HG03469 (cell line): ENCODE results near the gene OTOP1.
"Not testable (repeated sequence)": the region's sequence is repeated elsewhere in the genome, so short reads cannot be mapped to it uniquely, and the experiment has no call there.

Experiments
- ATAC-seq: cut with Tn5 transposase; IDR thresholded peaks from one replicate; pipeline ENCODE4 v1.9.1; 2021; ENCODE audit warnings: mild to moderate bottlenecking, moderate library complexity, moderate number of reproducible peaks; ENCODE audit not compliant: unreplicated experiment

The OTOP1 gene

DNA sequence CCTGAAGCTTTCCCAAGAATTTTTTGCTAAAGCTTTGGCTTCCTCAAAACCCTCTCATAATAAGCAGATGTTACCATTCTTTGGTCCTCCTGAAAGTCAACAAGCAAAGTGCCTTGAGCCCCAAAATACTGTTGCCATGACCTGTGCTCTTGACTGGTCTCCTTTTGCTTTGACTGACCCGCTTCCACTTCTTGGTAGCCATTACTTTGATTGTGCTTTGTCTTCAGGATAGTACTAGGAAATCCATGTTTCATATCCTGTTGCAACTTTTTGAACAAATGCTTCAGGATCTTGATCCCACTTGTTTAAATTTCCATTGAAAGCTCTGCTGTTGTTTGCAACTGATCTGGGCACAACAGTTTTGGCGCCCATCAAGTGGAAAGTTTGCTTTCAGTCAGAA, 6.9 kb upstream of the OTOP1 start:
- no peak for ATAC-seq

DNA sequence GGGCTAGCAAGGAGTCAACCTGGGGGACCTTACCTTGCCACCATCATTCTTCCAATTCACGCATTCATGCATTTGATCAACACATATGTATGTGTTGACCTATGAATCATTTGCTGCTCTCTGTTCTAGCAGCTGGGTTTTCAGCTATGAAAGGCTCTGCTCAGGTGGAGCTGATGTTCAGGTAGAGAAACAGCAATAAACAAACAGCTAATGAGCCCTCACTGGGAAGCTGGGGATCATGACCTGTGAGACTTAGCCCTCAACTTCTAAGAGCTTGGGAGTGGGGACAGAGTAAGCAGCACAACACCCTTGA, 1.6 kb upstream of the OTOP1 start:
- ATAC-seq, result no peak

DNA sequence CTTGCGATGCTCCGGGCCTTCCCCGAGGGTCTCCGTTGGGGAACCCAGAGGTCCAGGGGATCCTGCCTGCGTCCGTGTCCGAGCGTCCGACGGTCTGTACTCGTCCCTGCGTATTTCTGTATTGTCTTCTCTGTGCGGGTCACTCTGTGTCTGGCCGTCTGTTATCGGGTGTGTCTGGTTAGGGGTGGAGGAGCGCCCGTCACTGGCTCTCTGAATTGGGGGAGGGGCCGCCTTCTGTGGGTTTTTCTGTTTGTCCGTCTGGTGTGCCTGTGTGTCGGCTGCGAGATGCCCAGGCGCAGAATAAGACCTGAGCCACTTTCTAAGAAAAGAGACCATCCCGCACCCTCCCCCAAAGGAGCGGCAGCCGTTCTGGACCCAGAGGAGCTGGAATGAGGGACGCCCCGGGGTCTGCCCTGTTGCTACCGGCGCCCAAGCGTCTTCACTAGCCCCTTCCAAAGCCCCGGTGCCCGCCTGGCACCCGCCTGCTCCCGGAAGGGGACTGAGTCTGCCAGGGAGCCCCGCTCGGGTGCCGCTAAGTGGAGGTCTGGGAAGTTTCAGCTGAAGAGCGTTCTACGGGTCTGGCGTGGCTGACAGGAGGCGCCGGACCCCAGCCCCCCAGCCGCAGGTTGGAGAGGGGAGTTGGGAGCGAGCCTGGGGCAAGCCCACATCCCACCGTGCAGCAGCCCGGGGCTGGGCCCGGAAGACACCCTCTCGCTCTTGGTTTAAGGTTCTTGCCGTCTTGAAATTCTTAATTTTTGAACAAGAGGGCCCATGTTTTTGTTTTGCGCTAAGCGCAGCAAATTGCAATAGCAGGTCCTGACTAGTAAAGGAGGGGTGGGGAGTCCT, 1.0 kb upstream of the OTOP1 start:
- no peak for ATAC-seq

DNA sequence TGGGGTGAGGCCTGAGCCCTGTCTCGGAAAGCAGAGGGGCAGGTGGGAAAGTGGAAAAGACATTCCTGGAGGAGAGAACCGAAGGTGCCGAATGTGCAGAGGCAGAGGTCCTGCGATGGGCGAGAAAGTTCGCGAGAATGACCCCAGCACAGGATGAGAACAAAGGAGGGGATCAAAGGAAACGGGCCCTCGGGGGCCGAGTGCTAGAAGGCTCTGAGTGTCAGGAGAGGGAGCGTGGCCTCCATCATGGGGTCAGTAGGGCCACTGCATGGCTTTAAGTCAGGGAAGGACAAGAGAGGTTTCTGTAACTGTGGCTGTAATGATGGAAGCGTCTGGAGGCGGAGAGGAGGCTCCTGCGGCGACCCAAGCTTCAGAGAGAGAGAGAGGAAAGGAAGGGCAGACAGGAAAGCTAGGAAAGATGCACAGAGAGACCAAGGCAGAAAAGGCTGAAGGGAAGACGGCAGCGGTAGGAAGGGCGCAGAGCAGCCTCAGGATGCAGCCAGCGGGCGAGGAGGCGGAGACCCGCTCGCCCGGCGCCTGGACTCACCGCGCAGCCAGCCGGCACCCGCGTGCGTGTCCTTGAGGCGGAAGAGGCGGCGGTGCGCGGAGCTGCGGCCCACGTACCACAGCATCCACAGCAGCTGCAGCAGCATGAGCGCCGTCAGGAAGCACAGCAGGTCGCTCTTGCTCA, 669 bp downstream of the OTOP1 start:
- ATAC-seq, result no peak

DNA sequence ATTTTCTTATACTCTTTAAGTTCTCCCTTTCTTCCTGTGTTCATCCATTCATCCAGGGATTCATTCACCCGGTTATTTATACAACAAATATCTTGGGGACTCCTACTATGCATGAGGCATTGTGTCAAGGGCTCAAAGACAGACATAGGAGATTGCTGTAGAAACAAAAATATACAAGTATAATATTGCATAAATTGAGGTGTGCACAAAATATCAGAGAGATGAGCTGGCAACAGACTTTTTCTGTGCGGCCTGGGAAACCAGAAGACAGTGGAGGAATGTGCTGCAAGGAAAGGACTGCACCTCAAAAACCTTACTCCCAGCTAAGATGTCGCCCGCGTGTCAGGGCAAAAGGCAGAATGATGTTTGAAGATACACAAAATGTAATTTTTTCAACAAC, 9.6 kb downstream of the OTOP1 start:
- ATAC-seq, result no peak

DNA sequence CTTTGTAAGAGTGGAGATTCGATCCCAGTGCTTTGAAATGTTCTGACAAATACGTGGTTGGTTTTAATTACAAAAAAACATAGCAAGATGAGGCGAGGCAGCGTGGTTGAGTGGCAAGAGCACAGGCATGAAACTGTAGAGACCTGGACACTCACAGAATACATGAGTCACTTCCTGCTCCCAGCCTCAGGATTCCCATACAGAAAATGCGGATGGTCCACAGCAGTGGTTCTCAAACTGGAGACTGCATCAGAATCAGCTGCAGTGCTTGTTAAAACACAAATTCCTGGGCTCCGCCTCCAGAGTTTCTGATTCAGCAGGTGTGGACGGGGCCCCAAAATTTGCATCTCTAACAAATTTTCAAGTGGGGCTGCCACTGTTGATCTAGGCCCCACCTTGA, 10.1 kb downstream of the OTOP1 start:
- no peak for ATAC-seq

DNA sequence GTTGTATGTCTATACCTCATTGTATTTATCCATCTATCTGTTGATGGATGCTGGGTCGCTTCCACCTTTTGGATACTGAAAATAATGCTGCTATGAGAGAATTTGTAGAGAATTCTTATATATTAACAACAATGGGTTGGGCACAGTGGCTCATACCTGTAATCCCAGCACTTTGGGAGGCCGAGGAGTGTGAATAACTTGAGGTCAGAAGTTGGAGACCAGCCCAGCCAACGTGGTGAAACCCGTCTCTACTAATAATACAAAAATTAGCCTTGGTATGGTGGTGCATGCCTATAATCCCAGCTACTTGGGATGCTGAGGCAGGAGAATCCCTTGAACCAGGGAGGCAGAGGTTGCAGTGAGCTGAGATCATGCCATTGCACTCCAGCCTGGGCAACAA, 13.1 kb downstream of the OTOP1 start:
- ATAC-seq, result not testable (repeated sequence)

DNA sequence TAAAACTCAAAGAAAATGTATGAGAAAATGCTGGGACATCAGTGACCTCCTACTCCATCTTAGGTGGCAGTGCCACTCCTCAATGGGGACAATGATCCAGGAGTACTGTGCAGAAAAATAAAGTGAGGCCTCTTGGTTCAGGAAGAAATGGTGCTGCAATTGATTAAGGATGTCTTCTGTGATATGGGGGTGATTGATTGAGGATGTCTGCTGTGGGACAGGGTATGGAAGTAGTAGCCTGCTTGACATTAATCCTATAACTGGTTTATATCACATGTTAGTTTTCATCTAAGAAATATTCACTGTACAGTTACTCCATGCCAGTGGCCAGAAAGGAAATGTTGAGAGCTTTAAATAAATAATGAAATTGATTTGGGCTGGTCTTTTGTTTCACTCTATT, 20.5 kb downstream of the OTOP1 start:
- no peak for ATAC-seq

DNA sequence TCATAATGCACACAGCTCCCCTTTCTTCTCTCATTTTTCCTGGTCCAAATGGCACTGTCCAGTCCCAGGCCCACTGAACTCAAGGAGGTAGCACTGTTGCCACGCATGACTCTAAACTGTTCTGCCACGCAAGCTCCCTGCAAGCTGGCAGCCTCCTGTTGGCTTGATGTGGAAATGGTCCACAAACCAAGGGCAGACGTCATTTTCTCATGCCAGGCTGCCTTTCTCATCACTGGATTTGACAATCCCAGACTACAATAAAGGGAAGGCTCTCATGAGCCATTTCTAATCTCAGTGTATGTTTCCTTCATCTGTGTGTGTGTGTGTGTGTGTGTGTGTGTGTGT, 22.4 kb downstream of the OTOP1 start:
- no peak for ATAC-seq

DNA sequence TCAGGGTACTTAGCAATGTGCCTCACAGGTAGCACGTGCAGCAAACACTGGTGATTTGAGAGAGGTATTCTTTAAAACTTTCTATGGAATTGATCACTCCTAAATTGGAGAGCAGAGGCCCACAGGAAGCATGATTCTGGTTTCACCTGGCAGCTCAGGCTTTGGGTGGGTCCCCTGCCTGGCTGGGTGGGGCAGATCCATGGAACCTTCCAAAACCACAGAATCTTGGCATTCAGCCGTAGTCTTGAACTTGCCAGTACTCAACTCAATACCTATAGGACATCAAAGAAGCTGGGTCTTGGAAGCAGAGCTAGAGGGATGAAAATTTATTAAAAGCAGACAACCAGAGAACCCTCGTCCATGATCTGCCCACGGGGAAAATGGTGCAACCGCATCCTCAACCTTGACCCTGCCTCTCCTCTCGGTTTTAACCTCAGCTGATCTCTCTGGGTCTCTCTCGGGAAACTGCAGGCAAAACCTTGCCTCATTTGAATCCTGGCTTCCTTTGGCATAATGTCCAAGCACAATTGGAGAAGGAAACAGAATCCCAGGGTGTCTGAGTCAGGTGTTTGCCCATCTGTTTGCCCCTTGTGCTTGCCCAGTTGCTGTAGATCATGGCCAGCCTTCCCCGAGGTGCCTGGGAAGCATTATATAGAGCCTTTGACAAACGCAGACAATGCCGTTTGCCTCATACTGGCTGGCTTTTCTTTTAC, 22.9 kb downstream of the OTOP1 start:
- ATAC-seq, result no peak

DNA sequence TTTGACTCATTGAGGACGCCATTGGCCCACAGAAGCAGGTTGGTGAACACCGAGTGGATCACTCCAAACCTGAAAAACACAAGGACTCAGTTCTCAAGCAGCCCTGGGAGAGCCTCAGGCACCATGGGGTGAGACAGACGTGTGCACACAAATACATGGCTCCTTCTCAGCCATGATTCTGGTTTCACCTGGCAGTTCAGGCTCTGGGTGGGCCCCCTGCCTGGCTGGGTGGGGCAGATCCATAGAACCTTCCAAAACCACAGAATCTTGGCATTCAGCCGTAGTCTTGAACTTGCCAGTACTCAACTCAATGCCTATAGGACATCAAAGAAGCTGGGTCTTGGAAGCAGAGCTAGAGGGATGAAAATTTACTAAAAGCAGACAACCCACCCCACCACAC, 24.2 kb downstream of the OTOP1 start:
- no peak for ATAC-seq

DNA sequence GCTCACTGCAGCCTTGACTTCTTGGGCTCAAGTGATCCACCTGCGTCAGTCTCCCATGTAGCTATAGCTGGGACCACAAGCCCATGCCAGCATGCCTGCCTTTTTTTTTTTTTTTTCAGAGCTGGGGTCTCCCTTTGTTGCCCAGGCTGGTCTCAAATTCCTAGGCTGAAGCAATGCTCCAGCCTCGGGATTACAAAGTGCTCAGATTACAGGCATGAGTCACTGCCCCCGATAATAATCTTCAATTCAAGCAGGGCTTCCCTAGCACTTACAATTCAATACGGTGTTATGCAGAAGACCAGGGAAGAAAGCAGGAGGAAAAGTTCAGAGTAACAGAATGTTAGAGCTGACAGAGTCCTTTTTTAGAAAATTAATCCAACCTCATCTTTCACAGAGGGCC, 26.1 kb downstream of the OTOP1 start:
- ATAC-seq, result no peak

DNA sequence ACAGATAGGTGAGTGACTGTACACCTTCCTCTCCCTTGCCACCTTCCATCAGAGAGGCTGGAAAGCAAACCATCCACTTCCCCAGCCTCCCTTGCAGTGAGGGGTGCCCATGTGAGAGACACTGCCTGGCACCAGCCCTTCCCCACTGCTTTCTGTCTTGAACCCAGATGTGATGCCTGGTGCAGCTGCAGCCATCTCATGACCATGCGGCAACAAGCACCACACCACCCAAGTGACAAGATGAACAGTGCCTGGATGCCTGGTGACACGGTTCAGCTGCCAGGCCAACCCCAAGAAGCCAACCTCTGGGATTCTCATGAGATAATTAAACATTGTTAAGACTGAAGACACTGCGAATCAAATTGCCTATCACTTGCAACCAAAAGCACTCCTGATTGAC, 31.4 kb downstream of the OTOP1 start:
- no peak for ATAC-seq

DNA sequence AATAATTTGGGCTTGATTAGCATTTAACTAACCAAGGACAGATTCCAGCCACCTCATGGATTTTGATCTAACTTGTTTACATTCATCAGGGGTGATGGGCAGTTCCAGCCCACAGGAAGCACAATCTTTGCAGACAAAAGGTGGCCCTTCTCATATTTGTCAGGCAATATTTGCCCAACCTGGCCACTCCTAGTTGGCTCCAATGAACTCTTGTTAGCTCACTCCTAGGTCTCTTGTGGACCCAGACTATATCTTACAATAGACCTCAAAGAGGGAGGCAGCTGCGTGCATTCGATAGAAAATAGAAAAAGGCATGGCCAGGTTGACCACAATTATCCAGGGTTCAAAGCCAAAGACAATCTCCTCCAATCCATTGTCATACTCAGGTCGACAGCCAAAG, 38.2 kb downstream of the OTOP1 start:
- ATAC-seq, result not testable (repeated sequence)

DNA sequence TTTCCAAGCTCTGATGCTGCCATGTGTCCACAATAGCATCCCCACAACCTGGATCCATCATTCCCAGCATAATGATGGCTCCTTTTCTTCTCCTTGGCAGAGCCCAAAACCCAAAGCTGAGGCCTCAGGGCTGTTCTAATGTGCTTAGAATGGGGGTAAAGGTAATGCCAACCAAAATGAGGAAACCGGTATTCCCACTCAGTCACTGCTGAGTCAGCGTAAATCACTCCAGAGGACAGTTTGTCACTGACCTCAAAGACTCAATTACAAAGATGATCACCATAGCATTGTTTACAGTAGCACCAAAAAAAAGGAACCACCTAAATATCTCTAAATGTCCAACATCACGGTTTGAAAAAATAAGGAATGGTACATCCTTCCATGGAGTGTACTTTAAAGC, 41.2 kb downstream of the OTOP1 start:
- ATAC-seq, result no peak

DNA sequence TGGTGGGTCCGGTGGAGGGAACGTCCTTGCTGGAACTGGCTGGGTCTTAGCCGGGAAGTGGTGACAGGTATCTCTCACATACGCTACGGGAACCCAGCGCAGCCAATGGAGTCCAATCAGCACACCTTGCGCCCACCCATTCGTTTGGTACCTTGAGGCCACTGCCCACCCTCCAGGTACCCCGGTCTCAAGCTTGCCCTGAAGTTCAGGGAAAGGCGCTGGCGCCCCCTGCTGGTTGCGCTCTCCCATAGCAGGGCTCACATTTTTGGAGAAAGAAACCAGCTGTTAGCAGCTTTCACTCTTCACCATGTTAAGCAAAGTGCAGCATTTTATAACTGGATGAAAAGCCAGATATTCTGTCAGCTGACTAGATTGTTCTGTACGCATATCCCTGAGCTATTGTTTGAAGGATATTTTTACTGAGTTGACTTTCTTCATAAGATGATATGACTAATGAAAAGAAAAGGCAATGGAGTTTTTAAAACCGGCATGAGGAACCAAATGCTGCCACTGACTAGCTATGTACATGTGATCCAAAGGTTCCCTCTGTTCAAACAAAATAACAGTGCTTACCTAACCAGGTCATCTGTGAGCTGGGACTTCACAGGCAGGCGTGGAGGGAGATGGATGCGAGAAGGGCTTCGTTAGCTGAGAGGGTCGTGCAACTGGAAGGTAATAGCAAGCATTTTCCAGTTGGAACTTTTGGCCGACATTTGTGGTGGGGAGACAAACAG, 43.7 kb downstream of the OTOP1 start:
- ATAC-seq, result no peak

DNA sequence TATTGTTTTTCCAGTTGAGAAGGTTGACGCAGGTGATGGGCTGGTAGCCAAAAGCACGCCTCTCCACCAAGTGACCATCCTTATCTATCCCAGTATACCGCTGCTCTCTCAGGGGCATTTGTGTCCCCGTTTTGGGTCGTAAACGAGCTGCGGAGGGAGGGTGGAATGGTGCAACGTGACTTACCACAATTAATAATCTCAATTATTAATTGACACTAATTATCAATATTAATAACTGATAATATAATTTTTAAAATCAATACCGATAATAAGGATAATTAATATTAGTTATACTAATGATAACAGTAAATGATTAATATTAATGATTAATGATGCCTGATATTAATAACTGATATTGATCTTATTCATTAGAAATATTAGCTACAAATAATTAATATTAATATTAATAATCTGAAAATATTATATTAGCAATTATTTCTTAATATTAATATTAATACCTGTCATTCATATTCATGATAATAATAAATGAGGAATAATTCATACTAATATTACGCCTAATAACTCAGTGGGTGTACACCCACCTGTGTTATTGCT, 56.1 kb downstream of the OTOP1 start:
- ATAC-seq, result no peak

DNA sequence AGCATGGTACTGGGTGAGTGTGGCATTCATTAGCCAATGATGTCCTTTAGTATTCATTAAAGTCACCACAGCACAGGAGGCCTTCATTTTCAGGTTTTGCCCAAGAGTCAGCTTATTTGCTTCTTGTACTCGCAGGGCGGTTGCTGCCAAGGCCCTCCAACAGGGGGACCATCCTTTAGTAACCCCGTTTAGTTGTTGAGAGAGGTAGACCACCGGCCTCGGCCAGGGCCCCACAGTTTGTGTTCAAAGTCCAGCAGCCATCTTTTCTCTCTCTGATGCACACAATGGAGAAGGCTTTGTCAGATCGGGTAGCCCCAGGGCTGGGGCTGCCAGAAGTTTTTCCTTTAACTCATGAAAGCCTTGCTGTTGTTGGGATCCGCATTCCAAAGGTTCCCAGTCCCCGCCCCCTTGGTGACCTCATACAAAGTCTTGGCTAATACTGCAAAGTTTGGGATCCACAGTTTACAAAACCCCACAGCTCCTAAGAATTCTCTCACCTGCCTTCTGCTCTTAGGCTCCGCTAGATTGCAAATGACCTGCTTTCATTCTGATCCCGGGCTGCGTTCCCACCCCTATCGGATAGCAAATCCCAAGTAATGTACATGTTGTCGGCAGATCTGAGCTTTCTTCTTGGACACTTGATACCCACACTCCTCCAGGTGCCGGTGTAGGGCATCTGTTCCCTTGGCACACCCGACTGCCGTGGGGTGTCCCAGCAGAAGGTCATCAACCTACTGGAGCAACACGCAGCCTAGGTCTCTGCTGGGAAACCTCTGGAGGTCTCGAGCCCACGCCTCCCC, 58.5 kb downstream of the OTOP1 start:
- not testable (repeated sequence) for ATAC-seq

DNA sequence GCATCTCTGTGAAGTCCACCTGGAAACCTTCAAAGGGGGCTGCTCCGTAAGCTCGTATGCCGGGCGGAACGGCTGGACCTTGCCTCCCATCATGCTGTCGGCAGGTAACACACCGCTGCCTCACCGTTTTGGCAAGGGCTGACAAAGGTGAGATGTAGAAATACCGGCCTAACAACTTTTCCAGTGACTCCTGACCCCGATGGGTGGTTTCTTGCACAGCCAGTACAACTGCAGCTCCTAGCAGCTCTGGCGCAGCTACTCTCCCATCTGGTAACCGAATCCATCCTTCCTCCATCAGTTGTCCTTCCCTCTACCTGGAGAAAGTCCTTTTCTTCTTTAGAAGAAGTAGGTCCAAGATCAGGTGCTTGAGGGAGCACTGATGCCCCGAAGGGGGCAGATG, 59.7 kb downstream of the OTOP1 start:
- ATAC-seq, result not testable (repeated sequence)

DNA sequence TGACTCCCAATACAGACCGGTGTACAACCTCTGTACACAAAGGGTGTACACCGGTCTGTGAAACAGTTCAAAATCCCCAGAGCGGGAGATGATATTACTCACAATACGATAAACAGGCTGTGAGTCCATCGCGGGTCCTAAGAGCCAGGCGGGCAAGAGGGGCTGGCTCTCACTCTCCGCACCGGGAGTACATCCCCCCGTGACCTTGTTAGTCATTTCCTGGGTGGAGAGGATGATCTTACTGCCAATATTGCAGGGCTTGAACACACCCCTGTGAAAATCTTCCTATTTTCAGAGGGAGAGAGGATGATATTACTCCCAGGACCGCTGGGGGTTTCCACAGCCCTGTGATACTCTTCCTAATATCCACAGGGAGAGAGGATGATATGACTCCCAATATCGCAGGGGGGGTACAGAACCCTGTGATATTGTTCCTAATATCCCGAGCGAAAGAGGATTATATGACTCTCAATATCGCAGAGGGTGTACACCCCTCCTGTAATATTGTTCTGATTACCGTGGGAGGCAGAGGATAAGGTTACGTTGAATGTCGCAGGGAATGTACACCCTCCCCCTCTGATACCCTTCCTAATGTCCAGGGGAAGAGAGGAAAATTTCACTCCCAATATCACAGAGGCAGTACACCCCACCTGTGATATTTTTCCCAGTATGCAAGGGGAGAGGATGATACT, 60.9 kb downstream of the OTOP1 start:
- ATAC-seq, result not testable (repeated sequence)
